Measurements from ENCODE around the gene PAPPA2.
"Not testable (repeated sequence)": the region's sequence is repeated elsewhere in the genome, so short reads cannot be mapped to it uniquely, and the experiment has no call there.

Gene PAPPA2

GRCh38 chr1:176545034-176545639, 82.2 kb downstream of the PAPPA2 start:
- in situ Hi-C loops (cut with HindIII; ENCODE audit: low sequenced_read_pairs): no loop called here

GRCh38 chr1:176546825-176547224, 83.8 kb downstream of the PAPPA2 start:
- in situ Hi-C loops (cut with HindIII; ENCODE audit: low sequenced_read_pairs): no loop called here

DNA sequence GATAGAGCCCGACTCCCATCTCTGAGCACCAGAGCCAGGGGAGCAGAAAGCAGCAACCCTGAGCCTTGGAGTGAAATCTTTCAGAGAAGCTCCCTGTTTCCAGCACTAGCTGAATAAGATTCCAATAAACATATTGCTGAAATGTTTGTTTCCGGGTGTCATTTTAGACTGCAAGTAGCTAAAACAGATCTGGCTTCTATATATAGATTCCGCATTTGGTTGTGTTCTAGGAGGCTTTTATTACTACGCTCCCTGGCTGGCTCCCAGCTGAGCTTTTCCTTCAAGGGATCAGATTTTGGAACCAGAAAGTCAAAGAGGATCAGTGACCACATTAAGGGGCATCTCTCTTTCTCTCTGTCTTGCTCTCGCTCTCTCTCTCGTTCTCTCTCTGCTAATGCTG, 88.2 kb downstream of the PAPPA2 start:
- in situ Hi-C loops (cut with HindIII; ENCODE audit: low sequenced_read_pairs): no loop called here

DNA sequence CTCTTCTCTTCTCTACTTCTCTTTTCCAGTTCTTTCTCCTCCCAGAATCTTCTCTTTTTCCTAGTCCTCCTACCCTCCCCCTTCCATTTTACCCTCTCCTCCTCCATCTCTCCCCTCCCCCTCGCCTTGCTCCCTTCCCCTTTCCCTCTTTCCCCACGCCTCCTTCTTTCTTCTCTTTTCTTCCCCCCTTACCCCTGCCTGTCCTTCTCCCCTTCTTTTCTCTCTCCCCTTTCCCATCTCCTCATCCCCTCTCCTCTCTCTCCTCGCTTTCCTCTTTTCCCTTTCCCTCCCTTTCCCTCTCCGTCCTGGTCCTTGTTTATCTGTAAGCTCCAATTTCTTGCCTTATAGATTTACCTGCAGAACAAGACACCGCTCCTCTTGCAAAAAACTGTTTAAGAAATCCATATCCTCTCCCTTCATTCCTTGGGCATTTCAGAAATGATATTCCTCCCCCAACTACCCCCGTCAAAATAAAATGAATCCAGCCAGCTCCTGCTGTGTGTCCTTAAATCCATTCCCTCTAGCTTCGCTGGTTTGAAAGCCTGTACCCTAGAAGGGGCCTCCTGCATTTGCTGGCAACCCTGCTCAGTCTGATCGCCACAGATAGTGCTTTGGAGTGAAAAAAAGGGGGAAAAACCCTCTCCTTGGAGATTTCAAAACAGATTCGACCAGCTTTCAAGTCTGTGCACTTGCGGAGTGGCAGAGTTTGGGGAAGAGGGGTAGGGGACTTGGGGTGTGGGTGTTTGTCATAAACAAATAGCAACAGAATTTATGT, 89.4 kb downstream of the PAPPA2 start:
- in situ Hi-C loops (cut with HindIII; ENCODE audit: low sequenced_read_pairs): no loop called here

DNA sequence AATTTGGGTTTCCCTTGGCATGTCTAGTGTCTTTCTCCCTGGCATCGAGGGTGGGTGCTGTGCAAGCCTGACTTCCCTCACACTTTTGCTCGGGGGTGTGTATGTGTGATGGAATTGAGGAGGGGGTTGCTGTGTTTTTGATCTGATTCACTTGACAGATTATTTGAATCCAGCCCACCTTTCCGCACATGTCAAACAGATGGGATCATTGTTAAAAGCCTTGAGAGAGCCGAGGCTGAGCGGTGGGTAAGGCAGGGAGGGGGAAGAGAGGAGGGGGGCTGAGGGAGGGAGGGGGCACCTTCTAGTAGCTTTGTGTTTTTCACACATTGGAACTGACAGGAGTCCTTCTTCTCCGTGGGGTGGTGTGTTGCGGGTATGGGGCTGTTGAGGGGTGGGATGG, 90.0 kb downstream of the PAPPA2 start:
- in situ Hi-C loops (cut with HindIII; ENCODE audit: low sequenced_read_pairs): no loop called here

DNA sequence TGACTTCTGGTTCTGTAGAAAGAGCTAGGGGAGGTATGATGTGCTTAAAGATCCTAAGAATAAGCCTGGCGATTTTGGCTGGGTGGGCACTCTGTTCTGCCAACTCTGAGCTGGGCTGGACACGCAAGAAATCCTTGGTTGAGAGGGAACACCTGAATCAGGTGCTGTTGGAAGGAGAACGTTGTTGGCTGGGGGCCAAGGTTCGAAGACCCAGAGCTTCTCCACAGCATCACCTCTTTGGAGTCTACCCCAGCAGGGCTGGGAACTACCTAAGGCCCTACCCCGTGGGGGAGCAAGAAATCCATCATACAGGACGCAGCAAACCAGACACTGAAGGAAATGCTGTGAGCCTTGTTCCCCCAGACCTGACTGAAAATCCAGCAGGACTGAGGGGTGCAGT, 93.3 kb downstream of the PAPPA2 start:
- in situ Hi-C loops (cut with HindIII; ENCODE audit: low sequenced_read_pairs): no loop called here

DNA sequence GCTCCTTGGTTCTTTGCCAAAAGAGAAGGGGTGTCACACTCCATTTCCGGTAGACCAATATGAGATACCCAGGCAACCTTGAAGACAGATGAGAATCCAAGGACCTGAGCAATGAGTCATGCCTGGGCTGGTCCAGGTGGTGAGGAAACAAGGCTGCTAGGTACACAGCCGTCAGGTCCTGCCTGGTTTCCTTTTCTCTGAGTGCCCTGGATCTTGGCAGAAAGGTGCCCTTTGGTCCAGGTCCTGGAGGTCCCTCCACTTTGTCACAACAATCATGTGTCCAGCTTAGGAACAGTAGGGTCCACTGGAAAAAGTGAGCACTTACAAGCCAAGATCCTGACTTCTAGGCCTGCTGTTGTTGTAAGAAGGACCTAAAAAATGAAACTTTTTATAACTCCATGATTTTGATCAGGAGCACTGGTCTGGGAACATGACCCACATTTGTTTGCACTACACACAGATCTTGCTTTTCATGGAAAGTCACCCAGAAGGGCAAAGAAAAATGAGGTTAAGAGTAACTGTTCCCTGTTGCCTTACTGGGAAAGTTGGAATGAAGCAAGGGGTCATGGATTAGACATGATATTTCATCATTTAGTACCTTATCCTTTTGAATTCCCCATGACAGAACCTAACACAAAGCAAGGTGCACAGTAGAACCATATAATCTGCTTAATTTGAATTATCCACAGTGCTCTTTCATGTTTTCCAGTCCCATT, 94.7 kb downstream of the PAPPA2 start:
- in situ Hi-C loops (cut with HindIII; ENCODE audit: low sequenced_read_pairs): no loop called here

- in situ Hi-C loops (cut with HindIII; ENCODE audit: low sequenced_read_pairs): no loop called here
Observed at GRCh38 chr1:176558561-176558960, 95.6 kb downstream of the PAPPA2 start.

DNA sequence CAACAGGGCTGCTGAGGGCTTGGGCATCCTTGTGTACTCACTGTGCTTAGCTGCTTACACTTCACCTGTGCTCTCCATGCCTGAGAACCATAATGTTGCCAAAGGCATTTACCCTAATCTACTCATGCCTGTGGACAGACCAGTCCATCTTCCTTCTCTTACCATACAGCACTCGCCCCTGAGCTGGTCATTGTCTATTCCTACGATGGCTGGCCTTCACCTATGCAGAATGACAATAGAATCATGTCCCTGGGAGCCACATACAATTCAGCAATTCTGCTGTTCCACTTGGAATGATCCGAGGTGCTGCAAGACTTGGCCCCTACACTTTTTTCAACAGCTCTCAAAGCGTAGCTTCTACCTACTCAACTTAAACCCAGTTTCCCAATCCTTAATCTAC, 96.5 kb downstream of the PAPPA2 start:
- in situ Hi-C loops (cut with HindIII; ENCODE audit: low sequenced_read_pairs): no loop called here

DNA sequence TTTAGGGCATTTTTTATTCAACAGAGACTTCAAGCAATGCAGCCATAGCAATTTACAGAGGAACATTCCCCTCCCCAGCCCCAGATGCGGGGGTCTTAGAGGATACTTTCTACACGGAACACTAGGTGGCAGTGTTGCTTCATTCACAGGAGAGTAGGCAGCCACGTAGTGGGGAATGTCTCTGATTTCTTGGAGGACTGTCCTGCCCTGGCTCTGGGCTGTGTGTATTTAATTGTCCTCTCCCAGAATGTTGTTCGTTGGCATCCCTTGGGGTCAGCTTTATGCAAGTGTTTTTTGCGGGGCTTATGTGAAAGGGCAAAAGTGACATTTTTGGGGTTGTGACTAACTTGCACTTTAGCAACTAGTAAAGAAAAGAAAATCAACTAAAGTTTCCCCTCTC, 96.9 kb downstream of the PAPPA2 start:
- in situ Hi-C loops (cut with HindIII; ENCODE audit: low sequenced_read_pairs): no loop called here

DNA sequence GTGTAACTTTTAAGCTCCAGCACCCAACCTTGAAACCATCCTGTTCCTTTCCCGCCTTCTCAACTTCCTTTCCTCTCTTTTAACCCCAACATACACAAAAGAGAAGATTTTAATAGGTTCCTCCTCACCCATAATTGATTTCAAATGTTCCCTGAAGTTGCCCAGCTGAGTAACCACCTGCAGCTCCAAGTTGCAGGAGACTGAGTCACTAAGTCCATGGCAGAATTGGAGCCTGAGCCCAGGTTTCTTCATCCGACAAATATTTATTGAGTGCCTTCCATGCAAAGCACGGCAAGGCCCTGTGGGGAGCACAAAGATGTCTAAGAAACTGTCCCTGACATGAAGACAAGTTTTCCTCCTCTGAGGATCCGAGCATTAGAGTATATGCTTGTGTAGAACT, 97.7 kb downstream of the PAPPA2 start:
- in situ Hi-C loops (cut with HindIII; ENCODE audit: low sequenced_read_pairs): no loop called here

GRCh38 chr1:176561761-176562160, 98.8 kb downstream of the PAPPA2 start:
- in situ Hi-C loops (cut with HindIII; ENCODE audit: low sequenced_read_pairs): not testable (repeated sequence)

- in situ Hi-C loops (cut with HindIII; ENCODE audit: low sequenced_read_pairs): no loop called here
Observed at GRCh38 chr1:176566004-176566975, 103.3 kb downstream of the PAPPA2 start.

- in situ Hi-C loops (cut with HindIII; ENCODE audit: low sequenced_read_pairs): no loop called here
Observed at GRCh38 chr1:176567190-176567794, 104.3 kb downstream of the PAPPA2 start.

GRCh38 chr1:176568185-176568584, 105.2 kb downstream of the PAPPA2 start:
- in situ Hi-C loops (cut with HindIII; ENCODE audit: low sequenced_read_pairs): no loop called here

DNA sequence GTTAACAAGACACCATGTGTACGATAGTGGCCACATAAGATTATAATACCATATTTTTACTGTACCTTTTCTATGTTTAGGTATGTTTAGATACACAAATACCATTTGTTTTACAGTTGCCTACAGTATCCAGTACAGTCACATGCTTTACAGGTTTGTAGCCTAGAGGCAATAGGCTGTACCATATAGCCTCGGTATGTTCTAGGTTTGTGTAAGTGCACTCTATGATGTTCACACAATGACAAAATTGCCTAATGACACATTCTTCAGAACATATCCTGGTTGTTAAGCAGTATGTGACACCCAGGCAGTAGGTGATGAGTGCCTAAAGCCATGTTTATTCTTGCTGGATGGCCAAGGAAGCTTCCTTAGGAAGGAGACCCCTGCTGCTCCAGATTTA, 111.8 kb downstream of the PAPPA2 start:
- in situ Hi-C loops (cut with HindIII; ENCODE audit: low sequenced_read_pairs): no loop called here

GRCh38 chr1:176575991-176576390, 113.0 kb downstream of the PAPPA2 start:
- in situ Hi-C loops (cut with HindIII; ENCODE audit: low sequenced_read_pairs): no loop called here

DNA sequence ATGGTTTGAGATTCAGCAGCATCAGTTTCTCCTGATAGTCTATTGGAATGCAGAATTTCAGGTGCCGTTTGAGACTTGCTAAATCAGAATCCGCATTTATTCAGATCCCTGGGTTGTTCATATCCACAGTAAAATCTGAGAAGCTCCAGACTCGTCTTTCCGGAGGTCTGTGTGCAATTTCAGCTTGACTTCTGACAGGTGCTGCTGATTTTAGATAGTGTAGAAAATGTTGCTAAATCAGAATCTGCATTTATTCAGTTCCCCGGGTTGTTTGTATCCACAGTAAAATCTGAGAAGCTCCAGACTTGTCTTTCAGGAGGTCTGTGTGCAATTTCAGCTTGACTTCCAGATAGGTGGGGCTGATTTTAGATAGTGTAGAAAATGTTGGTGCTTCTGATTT, 113.7 kb downstream of the PAPPA2 start:
- in situ Hi-C loops (cut with HindIII; ENCODE audit: low sequenced_read_pairs): no loop called here

- in situ Hi-C loops (cut with HindIII; ENCODE audit: low sequenced_read_pairs): no loop called here
Observed at GRCh38 chr1:176577646-176578197, 114.7 kb downstream of the PAPPA2 start.

DNA sequence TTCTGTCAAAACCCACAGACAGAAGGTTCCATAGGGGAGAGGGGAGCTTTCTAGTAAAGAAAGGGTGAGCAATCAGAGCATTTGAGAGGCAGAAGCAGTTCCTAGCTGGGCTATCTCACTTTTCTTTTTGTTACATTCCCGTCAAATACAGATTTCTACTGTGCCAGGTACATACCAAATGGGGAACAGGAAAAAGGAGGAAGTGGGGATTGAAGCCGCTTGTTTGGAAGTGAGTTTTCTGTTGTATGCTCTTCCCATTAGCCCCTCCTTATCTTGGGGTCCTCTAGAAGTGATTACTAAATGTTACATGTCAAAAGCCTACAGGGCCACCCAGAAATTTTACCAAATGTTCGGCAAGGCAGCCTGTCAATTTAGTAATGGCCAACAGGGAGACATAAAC, 116.1 kb downstream of the PAPPA2 start:
- in situ Hi-C loops (cut with HindIII; ENCODE audit: low sequenced_read_pairs): no loop called here

All from endothelial cell of hepatic sinusoid (primary cell).